ENCODE data around the gene RMI2. TPM values are rescaled to one million over a fixed set of nuclear protein-coding genes. Genes with fewer than 3 reads are reported as not detected.
A peak's percentile ranks its signal among the peaks of the same experiment; 100 is the strongest.

Gene RMI2
- total and polyA plus RNA-seq, 9 of the 15 experiments (the other 6 are each of a cell fraction or from before 2014, with no cell fraction given), result 8.0 to 43.4 (median 32.5) TPM

DNA sequence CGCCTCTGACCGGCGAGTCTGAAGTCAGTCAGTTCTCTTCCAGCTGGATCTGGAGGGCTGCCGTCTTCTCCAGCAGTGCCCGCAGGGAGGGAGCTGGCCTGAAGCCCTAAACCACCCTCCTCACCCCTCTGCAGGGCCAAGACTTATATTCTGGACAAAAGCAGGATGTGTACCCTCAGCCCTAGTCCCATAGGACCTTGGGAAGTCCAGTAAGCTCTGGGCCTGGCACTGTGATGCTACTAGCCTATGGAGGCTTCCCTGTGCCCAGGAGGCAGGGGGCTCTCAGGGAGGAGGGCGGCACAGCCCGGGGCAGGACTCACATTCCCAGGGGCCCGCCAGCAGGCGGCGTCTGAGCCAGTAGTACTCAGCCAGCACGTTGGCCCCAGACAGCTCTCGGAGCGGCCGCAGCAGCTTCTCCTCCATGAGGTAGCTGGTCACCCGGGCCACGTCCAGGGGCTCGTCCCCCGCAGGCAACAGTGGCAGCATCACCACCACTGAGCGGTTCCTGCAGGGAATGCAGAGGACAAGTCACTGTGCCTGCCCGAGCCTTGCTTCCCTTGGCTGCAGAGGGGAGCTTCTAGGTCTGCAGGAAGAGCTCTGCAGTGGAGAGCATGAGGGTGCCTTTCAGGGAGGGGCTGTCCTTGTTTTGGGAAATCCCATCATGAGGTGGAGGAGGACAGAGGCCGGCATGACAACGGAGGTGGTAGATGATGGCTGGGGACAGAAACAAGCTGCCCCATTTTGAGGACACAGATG lies 41.7 kb downstream of the RMI2 start (continued):
- TF ChIP-seq, protein P1, sequence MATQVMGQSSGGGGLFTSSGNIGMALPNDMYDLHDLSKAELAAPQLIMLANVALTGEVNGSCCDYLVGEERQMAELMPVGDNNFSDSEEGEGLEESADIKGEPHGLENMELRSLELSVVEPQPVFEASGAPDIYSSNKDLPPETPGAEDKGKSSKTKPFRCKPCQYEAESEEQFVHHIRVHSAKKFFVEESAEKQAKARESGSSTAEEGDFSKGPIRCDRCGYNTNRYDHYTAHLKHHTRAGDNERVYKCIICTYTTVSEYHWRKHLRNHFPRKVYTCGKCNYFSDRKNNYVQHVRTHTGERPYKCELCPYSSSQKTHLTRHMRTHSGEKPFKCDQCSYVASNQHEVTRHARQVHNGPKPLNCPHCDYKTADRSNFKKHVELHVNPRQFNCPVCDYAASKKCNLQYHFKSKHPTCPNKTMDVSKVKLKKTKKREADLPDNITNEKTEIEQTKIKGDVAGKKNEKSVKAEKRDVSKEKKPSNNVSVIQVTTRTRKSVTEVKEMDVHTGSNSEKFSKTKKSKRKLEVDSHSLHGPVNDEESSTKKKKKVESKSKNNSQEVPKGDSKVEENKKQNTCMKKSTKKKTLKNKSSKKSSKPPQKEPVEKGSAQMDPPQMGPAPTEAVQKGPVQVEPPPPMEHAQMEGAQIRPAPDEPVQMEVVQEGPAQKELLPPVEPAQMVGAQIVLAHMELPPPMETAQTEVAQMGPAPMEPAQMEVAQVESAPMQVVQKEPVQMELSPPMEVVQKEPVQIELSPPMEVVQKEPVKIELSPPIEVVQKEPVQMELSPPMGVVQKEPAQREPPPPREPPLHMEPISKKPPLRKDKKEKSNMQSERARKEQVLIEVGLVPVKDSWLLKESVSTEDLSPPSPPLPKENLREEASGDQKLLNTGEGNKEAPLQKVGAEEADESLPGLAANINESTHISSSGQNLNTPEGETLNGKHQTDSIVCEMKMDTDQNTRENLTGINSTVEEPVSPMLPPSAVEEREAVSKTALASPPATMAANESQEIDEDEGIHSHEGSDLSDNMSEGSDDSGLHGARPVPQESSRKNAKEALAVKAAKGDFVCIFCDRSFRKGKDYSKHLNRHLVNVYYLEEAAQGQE (IDR thresholded peaks at IDR 0.05; ENCODE audit: borderline replicate concordance), result peak; percentile 18; the same call in 1 of the 2 replicates
- TF ChIP-seq, protein P1 (CRISPR knock-in tag; IDR thresholded peaks at IDR 0.05; ENCODE audit: low read depth), result no peak
- TF ChIP-seq LCOR (CRISPR knock-in tag; IDR thresholded peaks at IDR 0.05), result no peak
- TF ChIP-seq, protein P2, sequence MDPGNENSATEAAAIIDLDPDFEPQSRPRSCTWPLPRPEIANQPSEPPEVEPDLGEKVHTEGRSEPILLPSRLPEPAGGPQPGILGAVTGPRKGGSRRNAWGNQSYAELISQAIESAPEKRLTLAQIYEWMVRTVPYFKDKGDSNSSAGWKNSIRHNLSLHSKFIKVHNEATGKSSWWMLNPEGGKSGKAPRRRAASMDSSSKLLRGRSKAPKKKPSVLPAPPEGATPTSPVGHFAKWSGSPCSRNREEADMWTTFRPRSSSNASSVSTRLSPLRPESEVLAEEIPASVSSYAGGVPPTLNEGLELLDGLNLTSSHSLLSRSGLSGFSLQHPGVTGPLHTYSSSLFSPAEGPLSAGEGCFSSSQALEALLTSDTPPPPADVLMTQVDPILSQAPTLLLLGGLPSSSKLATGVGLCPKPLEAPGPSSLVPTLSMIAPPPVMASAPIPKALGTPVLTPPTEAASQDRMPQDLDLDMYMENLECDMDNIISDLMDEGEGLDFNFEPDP (CRISPR knock-in tag; IDR thresholded peaks at IDR 0.05), result no peak
- TF ChIP-seq, protein P3, sequence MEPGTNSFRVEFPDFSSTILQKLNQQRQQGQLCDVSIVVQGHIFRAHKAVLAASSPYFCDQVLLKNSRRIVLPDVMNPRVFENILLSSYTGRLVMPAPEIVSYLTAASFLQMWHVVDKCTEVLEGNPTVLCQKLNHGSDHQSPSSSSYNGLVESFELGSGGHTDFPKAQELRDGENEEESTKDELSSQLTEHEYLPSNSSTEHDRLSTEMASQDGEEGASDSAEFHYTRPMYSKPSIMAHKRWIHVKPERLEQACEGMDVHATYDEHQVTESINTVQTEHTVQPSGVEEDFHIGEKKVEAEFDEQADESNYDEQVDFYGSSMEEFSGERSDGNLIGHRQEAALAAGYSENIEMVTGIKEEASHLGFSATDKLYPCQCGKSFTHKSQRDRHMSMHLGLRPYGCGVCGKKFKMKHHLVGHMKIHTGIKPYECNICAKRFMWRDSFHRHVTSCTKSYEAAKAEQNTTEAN (CRISPR knock-in tag; IDR thresholded peaks at IDR 0.05), result no peak
- peak in 1 of 2 experiments; percentile 44; a peak in 2 of 4 replicates for TF ChIP-seq RAD21 (CRISPR knock-in tag; conservative IDR thresholded peaks at IDR 0.05 in 1 of 2, IDR thresholded peaks at IDR 0.05 in 1 of 2)
- TF ChIP-seq, protein P4, sequence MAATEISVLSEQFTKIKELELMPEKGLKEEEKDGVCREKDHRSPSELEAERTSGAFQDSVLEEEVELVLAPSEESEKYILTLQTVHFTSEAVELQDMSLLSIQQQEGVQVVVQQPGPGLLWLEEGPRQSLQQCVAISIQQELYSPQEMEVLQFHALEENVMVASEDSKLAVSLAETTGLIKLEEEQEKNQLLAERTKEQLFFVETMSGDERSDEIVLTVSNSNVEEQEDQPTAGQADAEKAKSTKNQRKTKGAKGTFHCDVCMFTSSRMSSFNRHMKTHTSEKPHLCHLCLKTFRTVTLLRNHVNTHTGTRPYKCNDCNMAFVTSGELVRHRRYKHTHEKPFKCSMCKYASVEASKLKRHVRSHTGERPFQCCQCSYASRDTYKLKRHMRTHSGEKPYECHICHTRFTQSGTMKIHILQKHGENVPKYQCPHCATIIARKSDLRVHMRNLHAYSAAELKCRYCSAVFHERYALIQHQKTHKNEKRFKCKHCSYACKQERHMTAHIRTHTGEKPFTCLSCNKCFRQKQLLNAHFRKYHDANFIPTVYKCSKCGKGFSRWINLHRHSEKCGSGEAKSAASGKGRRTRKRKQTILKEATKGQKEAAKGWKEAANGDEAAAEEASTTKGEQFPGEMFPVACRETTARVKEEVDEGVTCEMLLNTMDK (IDR thresholded peaks at IDR 0.05; ENCODE audit: borderline replicate concordance, insufficient read depth, low read depth, low read length, poor library complexity, severe bottlenecking), result peak; percentile 72
- TF ChIP-seq ZNF717 (CRISPR knock-in tag; IDR thresholded peaks at IDR 0.05), result no peak
- TF ChIP-seq, protein P5, sequence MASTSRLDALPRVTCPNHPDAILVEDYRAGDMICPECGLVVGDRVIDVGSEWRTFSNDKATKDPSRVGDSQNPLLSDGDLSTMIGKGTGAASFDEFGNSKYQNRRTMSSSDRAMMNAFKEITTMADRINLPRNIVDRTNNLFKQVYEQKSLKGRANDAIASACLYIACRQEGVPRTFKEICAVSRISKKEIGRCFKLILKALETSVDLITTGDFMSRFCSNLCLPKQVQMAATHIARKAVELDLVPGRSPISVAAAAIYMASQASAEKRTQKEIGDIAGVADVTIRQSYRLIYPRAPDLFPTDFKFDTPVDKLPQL (IDR thresholded peaks at IDR 0.05; ENCODE audit: extremely low read depth, insufficient read length), result no peak
- TF ChIP-seq CREM (IDR thresholded peaks at IDR 0.05; ENCODE audit: low read depth), result 0 out of 2 replicates have a peak, but pooled peaks have one; percentile 45
- no peak for TF ChIP-seq FOXA3 (CRISPR knock-in tag; conservative IDR thresholded peaks at IDR 0.05 in 1 of 2, IDR thresholded peaks at IDR 0.05 in 1 of 2)
- no peak for TF ChIP-seq HNRNPH1 (optimal IDR thresholded peaks at IDR 0.05; ENCODE audit: low read depth, low read length)
